Body of pancreas (tissue), 4 donors: Measurements from ENCODE around the gene CCDC169.
"Not testable (repeated sequence)": the region's sequence is repeated elsewhere in the genome, so short reads cannot be mapped to it uniquely, and the experiment has no call there.

Source experiments
- POLR2A ChIP-seq, 3 donors: fragments of 450-650 bp; IDR thresholded peaks; one replicate each; pipeline ENCODE4 v1.6.1; 2016; ENCODE audit warnings: antibody characterized with exemption in 3 of 3, mild to moderate bottlenecking in 2 of 3
- TF ChIP-seq, protein P1 (sequence below), 7 experiments: fragments of 450-650 bp in 4 of 7; fragments of 200-600 bp in 3 of 7; sonication (generic) in 3 of 7; IDR thresholded peaks; one replicate each; pipeline ENCODE4 v1.5.1; 2016 to 2019; ENCODE audit warnings: antibody characterized with exemption in 7 of 7

- not testable (repeated sequence) for TF ChIP-seq POLR2A (IDR thresholded peaks at IDR 0.05)
- TF ChIP-seq, protein P1, sequence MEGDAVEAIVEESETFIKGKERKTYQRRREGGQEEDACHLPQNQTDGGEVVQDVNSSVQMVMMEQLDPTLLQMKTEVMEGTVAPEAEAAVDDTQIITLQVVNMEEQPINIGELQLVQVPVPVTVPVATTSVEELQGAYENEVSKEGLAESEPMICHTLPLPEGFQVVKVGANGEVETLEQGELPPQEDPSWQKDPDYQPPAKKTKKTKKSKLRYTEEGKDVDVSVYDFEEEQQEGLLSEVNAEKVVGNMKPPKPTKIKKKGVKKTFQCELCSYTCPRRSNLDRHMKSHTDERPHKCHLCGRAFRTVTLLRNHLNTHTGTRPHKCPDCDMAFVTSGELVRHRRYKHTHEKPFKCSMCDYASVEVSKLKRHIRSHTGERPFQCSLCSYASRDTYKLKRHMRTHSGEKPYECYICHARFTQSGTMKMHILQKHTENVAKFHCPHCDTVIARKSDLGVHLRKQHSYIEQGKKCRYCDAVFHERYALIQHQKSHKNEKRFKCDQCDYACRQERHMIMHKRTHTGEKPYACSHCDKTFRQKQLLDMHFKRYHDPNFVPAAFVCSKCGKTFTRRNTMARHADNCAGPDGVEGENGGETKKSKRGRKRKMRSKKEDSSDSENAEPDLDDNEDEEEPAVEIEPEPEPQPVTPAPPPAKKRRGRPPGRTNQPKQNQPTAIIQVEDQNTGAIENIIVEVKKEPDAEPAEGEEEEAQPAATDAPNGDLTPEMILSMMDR (IDR thresholded peaks at IDR 0.05), result not testable (repeated sequence)
Observed at GRCh38 chr13:36324881-36325280, 27.3 kb upstream of the CCDC169 start.
